ENCODE data around the gene ASTN2. TPM values are rescaled to one million over a fixed set of nuclear protein-coding genes. Genes with fewer than 3 reads are reported as not detected.

ASTN2 gene
- total RNA-seq, 1 donor from 2014 or later, result 13.6 TPM

DNA sequence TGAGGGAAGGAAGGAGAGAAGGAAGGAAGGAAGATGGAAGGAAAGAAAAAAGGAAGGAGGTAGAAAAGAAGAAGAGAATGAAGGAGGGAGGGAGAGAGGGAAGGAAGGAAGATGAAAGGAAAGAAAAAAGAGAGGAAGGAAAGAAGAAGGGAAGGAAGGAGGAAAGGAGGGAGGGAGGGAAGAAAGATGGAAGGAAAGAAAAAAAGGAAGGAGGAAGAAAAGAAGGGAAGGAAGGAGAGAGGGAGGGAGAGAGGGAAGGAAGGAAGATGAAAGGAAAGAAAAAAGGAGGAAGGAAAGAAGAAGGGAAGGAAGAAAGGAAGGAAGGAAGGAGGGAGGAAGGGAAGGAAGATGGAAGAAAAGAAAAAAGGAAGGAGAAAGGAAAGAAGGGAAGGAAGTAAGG lies 912.1 kb downstream of the ASTN2 start:
- H3K4me2 ChIP-seq (ENCODE audit: low read length), result no peak overlapping the region
- Mint-ChIP-seq H3K27me3 (ENCODE audit: low read depth, unreplicated experiment) (no peaks in the 10 kb centered on the region), H3K4me3 (ENCODE audit: unreplicated experiment) (no peak overlapping the region), H3K9me3 (ENCODE audit: unreplicated experiment) (no peaks in the 10 kb centered on the region), H3K4me1 (ENCODE audit: low read depth, unreplicated experiment) (peaks cover 23% of the 10 kb centered on the region), H3K36me3 (ENCODE audit: low read depth, unreplicated experiment) (no peaks in the 10 kb centered on the region), H3K27ac (ENCODE audit: unreplicated experiment) (no peak overlapping the region)
- H3K4me3 ChIP-seq (ENCODE audit: insufficient read depth, low read depth, low read length), result no peak overlapping the region
- peaks cover 9% of the 10 kb centered on the region for H3K4me1 ChIP-seq (ENCODE audit: insufficient read depth, low read length)
- H3K27me3 ChIP-seq (ENCODE audit: insufficient read depth, low read length), result no peaks in the 10 kb centered on the region
- H3K9me3 ChIP-seq (ENCODE audit: insufficient read depth, low read depth, low read length), result no peaks in the 10 kb centered on the region
- DNase-seq (ENCODE audit: low read depth) (no peak), FAIRE-seq (no peak)
- no peaks in the 10 kb centered on the region for H4K20me1 ChIP-seq (ENCODE audit: insufficient read depth, low read length)
- no peak for TF ChIP-seq EZH2 (IDR thresholded peaks at IDR 0.05; ENCODE audit: insufficient read depth, low read length)
- TF ChIP-seq, protein P1, sequence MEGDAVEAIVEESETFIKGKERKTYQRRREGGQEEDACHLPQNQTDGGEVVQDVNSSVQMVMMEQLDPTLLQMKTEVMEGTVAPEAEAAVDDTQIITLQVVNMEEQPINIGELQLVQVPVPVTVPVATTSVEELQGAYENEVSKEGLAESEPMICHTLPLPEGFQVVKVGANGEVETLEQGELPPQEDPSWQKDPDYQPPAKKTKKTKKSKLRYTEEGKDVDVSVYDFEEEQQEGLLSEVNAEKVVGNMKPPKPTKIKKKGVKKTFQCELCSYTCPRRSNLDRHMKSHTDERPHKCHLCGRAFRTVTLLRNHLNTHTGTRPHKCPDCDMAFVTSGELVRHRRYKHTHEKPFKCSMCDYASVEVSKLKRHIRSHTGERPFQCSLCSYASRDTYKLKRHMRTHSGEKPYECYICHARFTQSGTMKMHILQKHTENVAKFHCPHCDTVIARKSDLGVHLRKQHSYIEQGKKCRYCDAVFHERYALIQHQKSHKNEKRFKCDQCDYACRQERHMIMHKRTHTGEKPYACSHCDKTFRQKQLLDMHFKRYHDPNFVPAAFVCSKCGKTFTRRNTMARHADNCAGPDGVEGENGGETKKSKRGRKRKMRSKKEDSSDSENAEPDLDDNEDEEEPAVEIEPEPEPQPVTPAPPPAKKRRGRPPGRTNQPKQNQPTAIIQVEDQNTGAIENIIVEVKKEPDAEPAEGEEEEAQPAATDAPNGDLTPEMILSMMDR (IDR thresholded peaks at IDR 0.05; ENCODE audit: insufficient read depth, low read depth, low read length), result no peak
- no peak overlapping the region for H3K9ac ChIP-seq (ENCODE audit: low read length)
- H2AFZ ChIP-seq (ENCODE audit: low read depth, low read length), result no peak overlapping the region
- no peaks in the 10 kb centered on the region for H3K79me2 ChIP-seq (ENCODE audit: insufficient read depth, low read length)
- H3K27ac ChIP-seq (ENCODE audit: low read depth, low read length), result no peak overlapping the region
- no peaks in the 10 kb centered on the region for H3K36me3 ChIP-seq (ENCODE audit: insufficient read depth, low read length)

- no peaks in the 10 kb centered on the region for H3K27me3 ChIP-seq (ENCODE audit: insufficient read depth, low read length)
- H3K79me2 ChIP-seq (ENCODE audit: insufficient read depth, low read length), result no peaks in the 10 kb centered on the region
- no peaks in the 10 kb centered on the region for H3K36me3 ChIP-seq (ENCODE audit: insufficient read depth, low read length)
- H2AFZ ChIP-seq (ENCODE audit: low read depth, low read length), result peak overlapping the region; percentile 9
- Mint-ChIP-seq H3K27ac (ENCODE audit: unreplicated experiment) (no peak overlapping the region), H3K4me1 (ENCODE audit: low read depth, unreplicated experiment) (peaks cover 25% of the 10 kb centered on the region), H3K9me3 (ENCODE audit: unreplicated experiment) (no peaks in the 10 kb centered on the region), H3K36me3 (ENCODE audit: low read depth, unreplicated experiment) (no peaks in the 10 kb centered on the region), H3K4me3 (ENCODE audit: unreplicated experiment) (no peak overlapping the region), H3K27me3 (ENCODE audit: low read depth, unreplicated experiment) (no peaks in the 10 kb centered on the region)
- H3K9ac ChIP-seq (ENCODE audit: low read length), result no peak overlapping the region
- no peak overlapping the region for H3K27ac ChIP-seq (ENCODE audit: low read depth, low read length)
- H3K4me2 ChIP-seq (ENCODE audit: low read length), result peak overlapping the region; percentile 18
- H3K4me3 ChIP-seq (ENCODE audit: insufficient read depth, low read depth, low read length), result no peak overlapping the region
- H3K9me3 ChIP-seq (ENCODE audit: insufficient read depth, low read depth, low read length), result no peaks in the 10 kb centered on the region
- no peaks in the 10 kb centered on the region for H4K20me1 ChIP-seq (ENCODE audit: insufficient read depth, low read length)
- TF ChIP-seq, protein P1 (IDR thresholded peaks at IDR 0.05; ENCODE audit: insufficient read depth, low read depth, low read length), result no peak
- TF ChIP-seq EZH2 (IDR thresholded peaks at IDR 0.05; ENCODE audit: insufficient read depth, low read length), result no peak
- peak; percentile 49 for DNase-seq (ENCODE audit: low read depth)
- peaks cover 9% of the 10 kb centered on the region for H3K4me1 ChIP-seq (ENCODE audit: insufficient read depth, low read length)
- FAIRE-seq, result peak; percentile 85
Measured at GRCh38 chr9:116501871-116502270, 913.0 kb downstream of the ASTN2 start.

DNA sequence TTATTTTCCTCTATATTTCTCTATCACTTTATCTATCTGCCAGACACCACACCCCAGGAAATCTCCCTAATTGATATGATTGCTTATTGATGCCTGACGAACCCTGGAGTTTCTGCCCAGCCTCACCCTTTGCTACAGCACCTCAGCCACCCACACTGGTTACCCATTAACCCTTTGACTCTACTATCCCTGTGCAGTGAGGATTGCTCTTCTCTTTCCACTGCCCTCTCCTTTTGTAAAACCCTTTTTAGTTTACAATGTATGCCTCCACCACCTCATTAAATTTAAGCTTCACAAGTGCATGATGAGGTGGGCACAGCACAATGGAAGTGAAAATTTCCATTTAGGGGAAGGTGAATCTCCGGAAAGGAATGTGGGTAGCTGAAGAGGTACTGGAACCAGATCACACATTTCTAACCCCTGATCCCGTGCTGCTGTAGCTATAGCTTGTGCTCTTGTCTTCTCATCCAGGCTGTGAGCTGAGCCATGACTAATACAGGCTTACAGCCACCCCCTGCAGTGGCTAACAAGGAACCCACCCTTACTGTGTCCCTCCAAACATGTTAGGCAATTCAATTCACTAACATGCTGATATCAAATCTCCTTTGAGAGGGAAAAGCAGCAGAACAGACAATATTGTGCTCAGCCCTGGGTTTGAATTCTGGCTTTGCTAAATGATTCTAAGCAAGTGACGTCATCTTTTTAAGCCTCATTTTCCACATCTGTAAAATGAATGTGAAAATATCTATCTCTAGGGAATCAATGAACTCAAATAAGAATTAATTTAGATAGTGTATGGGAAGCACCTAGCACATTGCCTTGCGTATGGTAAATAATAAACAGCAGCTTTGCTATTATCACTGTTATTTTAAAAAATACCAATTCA lies 914.6 kb downstream of the ASTN2 start:
- Histone ChIP-seq H3K36me3 (ENCODE audit: insufficient read depth, low read length) (no peaks in the 10 kb centered on the region), H4K20me1 (ENCODE audit: insufficient read depth, low read length) (no peaks in the 10 kb centered on the region), H3K9me3 (ENCODE audit: insufficient read depth, low read depth, low read length) (no peaks in the 10 kb centered on the region), H2AFZ (ENCODE audit: low read depth, low read length) (no peak overlapping the region), H3K4me2 (ENCODE audit: low read length) (peak overlapping the region; percentile 29), H3K79me2 (ENCODE audit: insufficient read depth, low read length) (no peaks in the 10 kb centered on the region), H3K4me1 (ENCODE audit: insufficient read depth, low read length) (peaks cover 9% of the 10 kb centered on the region), H3K27ac (ENCODE audit: low read depth, low read length) (no peak overlapping the region), H3K27me3 (ENCODE audit: insufficient read depth, low read length) (no peaks in the 10 kb centered on the region), H3K9ac (ENCODE audit: low read length) (no peak overlapping the region), H3K4me3 (ENCODE audit: insufficient read depth, low read depth, low read length) (no peak overlapping the region)
- DNase-seq (ENCODE audit: low read depth), result peak; percentile 60
- Mint-ChIP-seq H3K27me3 (ENCODE audit: low read depth, unreplicated experiment) (no peaks in the 10 kb centered on the region), H3K4me3 (ENCODE audit: unreplicated experiment) (no peak overlapping the region), H3K9me3 (ENCODE audit: unreplicated experiment) (no peaks in the 10 kb centered on the region), H3K27ac (ENCODE audit: unreplicated experiment) (peak overlapping the region; percentile 84), H3K4me1 (ENCODE audit: low read depth, unreplicated experiment) (peaks cover 27% of the 10 kb centered on the region), H3K36me3 (ENCODE audit: low read depth, unreplicated experiment) (no peaks in the 10 kb centered on the region)
- peak; percentile 96 for FAIRE-seq
- TF ChIP-seq, protein P1 (IDR thresholded peaks at IDR 0.05; ENCODE audit: insufficient read depth, low read depth, low read length), result no peak
- TF ChIP-seq EZH2 (IDR thresholded peaks at IDR 0.05; ENCODE audit: insufficient read depth, low read length), result no peak
